CD4-positive, alpha-beta T cell treated with Interleukin-12 subunit alpha and Interleukin-12 subunit beta, for 1 hour (primary cell): ENCODE results near the gene ENTR1.
A peak's percentile ranks its signal among the peaks of the same experiment; 100 is the strongest.

Source experiments
- DNase-seq: peaks from one replicate; pipeline ENCODE4 v3.0.0-alpha.2; 2020

The ENTR1 gene

GRCh38 chr9:136410500-136411287 lies at the start of gene ENTR1, which contains the start of gene PMPCA:
ENTR1 (minus strand) TSS chr9:136410614; CDS start chr9:136410397, 217 bp downstream.
PMPCA (plus strand) TSS chr9:136410658; CDS start chr9:136410669, 11 bp downstream.
- peak; percentile 95 for DNase-seq

- no peak for DNase-seq
These were observed 49.0 kb upstream of the ENTR1 start for GRCh38 chr9:136459425-136459824.

- DNase-seq: no peak
These were observed 46.9 kb upstream of the ENTR1 start for GRCh38 chr9:136457326-136457725.

GRCh38 chr9:136456258-136456657 lies 45.8 kb upstream of the ENTR1 start:
- DNase-seq: no peak

- no peak for DNase-seq
These were observed 44.9 kb upstream of the ENTR1 start for GRCh38 chr9:136455043-136456002.

- no peak for DNase-seq
These were observed 43.8 kb upstream of the ENTR1 start for GRCh38 chr9:136454026-136454796.

- no peak for DNase-seq
These were observed 42.9 kb upstream of the ENTR1 start for GRCh38 chr9:136453326-136453725.

- no peak for DNase-seq
These were observed 40.9 kb upstream of the ENTR1 start for GRCh38 chr9:136451221-136451877.

GRCh38 chr9:136448655-136449054 lies 38.2 kb upstream of the ENTR1 start:
- no peak for DNase-seq

GRCh38 chr9:136447173-136447778 lies 36.9 kb upstream of the ENTR1 start:
- no peak for DNase-seq

- no peak for DNase-seq
These were observed 35.4 kb upstream of the ENTR1 start for GRCh38 chr9:136445799-136446198.

GRCh38 chr9:136444102-136444501 lies 33.7 kb upstream of the ENTR1 start:
- no peak for DNase-seq

- no peak for DNase-seq
These were observed 33.3 kb upstream of the ENTR1 start for GRCh38 chr9:136443687-136444086.

- no peak for DNase-seq
These were observed 32.7 kb upstream of the ENTR1 start for GRCh38 chr9:136443087-136443486.

- DNase-seq: no peak
These were observed 31.9 kb upstream of the ENTR1 start for GRCh38 chr9:136442265-136442664.

GRCh38 chr9:136441681-136442245 lies 31.3 kb upstream of the ENTR1 start:
- DNase-seq: no peak

GRCh38 chr9:136441191-136441680 lies 30.8 kb upstream of the ENTR1 start:
- no peak for DNase-seq

GRCh38 chr9:136439481-136440408 lies 29.3 kb upstream of the ENTR1 start, which contains the start of gene INPP5E:
INPP5E (minus strand) TSS chr9:136439845; CDS start chr9:136439419, 426 bp downstream.
- DNase-seq: peak; percentile 89

GRCh38 chr9:136438548-136439480 lies 28.4 kb upstream of the ENTR1 start:
- peak; percentile 60 for DNase-seq
